Endometrium (tissue), 2 donors: ENCODE measurements around the gene GEMIN5.
A peak's percentile ranks its signal among the peaks of the same experiment; 100 is the strongest.

ENCODE experiments used
- FAIRE-seq: peaks from 2 replicates; lab custom pipeline; 2012; peaks lifted over from hg19 to GRCh38; lab: Jason Lieb, UNC
- donor health status: control.
- donor health status: control.

GEMIN5 gene

DNA sequence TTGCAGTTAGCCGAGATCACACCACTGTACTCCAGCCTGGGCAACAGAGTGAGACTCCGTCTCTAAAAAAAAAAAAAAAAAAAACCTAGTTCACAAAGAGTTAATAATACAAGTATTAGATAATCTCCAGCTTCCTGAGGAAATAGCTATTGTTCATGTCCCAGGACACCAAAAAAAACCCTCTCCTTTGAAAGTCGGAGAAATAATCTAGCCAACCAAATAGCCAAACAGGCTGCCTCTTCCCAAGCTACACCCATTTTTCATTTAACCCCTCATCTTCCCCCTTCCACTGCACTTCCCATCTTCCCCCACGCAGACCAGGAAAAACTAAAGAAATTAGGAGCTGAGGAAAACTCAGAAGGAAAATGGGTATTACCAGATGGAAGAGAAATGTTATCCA, 56.0 kb downstream of the GEMIN5 start:
- FAIRE-seq, result no peak

DNA sequence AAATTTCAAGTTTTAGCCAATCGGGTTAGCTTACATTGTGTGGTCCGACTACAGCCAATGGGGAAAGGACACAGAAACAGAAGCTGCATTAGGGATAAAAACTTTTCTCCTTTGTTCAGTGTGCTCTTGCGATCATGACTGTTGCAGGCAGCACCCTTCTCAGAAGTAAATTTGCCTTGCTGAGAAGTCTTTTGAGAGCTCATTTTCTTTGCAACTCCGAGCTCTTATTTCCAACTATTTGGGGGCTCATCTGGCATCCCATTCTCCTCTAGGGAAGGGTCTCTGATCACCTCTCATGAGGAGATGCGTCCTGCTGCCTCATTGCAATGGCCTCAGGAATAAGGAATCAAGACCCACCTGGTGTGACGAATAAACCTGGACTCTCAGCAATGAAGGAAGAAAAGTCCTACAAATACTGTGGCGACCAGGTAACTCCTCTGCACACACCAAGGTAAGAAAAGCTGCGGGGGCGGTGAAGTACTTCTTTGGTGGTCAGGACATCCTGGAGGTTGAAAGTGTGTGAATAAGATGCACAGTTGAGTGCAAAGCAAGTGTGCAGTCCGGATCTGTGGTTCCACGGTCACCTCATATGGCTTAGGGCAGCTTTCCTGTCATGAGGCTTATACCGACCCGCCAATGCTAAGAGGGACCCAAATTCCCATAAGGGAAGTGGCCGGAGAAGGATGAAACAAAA, 59.2 kb downstream of the GEMIN5 start:
- no peak for FAIRE-seq

GRCh38 chr5:154873791-154874331, 64.2 kb downstream of the GEMIN5 start:
- no peak for FAIRE-seq

- no peak for FAIRE-seq
Measured at GRCh38 chr5:154871734-154872133, 66.3 kb downstream of the GEMIN5 start.

DNA sequence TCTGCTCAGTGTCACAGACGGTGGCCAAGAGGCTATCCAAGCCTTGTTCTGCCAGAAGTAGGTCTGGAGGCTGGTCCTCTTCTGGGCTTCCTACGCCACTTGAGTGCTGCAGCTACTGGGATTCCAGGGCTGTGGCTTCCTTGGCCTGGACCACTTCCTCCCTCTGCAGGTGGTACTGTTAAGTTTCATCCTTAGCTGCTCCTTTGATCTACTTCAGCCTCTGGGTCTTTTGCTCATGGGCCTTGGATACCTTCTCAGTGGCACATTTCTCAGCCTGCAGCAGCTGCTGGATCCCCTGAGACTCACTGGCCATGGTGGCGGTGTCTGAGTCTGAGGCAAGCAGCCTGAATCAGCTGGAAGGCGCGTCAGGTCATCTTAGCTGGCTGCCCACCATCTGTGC, 69.3 kb downstream of the GEMIN5 start:
- no peak for FAIRE-seq

DNA sequence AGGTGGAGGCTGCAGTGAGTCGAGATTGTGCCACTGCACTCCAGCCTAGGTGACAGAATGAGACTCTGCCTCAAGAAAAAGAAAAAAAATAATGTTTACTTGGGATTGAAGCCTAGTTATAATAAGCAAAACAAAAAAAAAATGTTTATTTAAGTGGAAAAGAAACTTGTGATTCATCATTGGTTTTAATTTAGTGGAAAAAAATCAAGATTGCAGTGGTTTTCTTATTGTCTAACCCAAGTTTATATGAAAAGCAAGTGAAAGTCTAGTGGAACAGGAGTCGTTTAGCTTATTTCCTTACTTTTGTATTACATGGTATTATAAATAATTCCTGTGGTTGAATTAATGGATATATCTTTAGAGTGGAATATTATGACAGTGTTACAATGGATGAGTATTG, 71.2 kb downstream of the GEMIN5 start:
- FAIRE-seq, result no peak

GRCh38 chr5:154865466-154866184, 72.4 kb downstream of the GEMIN5 start:
- FAIRE-seq, result no peak

DNA sequence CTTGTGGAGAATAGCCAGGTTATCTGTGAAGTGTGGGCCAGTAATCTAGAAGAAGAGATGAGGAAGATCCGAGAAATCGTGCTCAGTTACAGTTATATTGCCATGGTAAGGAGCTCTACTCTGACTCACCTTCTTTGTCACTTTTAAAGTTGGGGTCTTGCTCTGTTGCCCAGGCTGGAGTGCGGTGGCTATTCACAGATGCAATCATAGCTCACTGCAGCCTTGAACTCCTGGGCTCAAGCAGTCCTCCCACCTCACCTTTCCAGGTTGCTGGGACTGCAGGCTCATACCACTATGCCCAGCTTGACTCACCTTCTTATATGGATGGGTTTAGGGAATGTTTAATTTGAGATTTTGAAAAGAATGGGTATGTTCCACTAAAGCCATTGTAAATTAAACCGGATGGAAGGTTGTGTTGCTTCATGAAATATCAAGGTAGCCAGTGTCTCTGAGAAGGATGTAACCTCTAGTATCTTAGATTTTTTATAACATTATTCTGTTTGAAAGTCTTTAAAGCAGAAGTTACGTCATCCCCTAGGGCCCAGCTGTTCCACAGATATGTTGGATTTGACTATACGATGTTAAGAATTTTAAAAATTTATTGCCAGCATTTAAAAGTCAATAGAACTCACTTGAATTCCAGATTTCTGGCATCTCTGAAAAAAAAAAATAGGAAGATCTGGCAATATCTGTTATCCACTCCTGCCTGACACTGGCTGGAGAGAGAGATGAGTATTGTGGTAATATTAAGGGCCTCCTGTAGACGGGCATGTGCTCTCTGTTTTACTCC, 74.5 kb downstream of the GEMIN5 start:
- FAIRE-seq, result no peak

- FAIRE-seq, result no peak
Measured at GRCh38 chr5:154862766-154863165, 75.2 kb downstream of the GEMIN5 start.

- no peak for FAIRE-seq
Measured at GRCh38 chr5:154861946-154862345, 76.1 kb downstream of the GEMIN5 start.

- FAIRE-seq, result no peak
Measured at GRCh38 chr5:154860765-154861164, 77.2 kb downstream of the GEMIN5 start.

DNA sequence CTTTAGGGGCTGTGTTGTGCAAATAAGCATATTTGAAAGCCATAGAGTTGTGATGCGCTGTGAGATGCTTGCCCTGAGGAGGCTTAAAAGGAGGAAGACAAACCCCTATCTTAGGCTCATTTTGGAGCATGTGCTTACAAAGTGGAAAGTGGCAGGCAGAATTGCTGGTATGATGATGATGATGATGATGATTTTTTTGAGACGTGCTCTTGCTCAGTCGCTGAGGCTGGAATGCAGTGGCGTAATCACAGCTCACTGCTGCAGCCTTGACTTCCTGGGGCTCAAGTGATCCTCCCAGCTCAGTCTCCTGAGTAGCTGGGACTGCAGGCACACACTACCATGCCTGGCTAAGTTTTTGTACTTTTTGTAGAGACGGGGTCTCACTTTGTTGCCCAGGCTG, 77.9 kb downstream of the GEMIN5 start:
- FAIRE-seq, result no peak

- FAIRE-seq, result no peak
Measured at GRCh38 chr5:154858972-154859871, 78.8 kb downstream of the GEMIN5 start.

DNA sequence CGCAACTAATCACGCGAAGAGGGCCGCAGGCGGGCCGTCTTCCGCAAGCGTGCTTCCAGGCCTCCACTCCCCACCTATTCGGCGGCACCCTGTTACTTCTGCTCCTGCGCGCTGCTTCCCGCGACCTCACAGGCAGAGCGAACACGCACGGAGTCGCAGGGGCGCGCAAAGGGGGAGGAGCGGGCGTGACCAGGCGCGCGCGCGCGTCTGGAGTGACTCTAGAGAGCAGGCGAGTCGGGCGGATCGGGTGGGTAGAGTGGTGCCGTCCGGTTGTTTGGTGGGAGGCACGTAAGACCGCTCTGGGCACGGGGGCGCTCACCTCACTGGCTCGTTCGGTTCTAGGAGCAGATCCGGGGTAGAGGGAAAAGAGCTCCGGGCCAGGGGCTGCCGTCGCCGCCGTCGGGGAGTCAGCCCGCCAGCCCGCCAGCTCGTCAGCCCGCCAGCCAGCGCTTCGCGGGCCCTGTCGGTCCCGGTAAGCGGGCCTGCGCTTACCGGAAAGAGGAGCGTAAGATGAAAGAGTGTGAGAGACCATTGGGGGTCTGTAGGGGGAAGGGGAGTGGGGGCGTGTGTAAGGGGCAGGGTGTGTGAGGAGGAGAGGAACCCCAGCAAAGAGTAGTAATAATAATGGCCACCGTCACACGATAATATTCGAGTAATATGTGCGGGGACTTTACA, 79.6 kb downstream of the GEMIN5 start, which contains the start of gene CNOT8:
Gene CNOT8 (plus strand): TSS at position 331 of the 675 bp plus-strand sequence. CDS start 4,652 bp downstream, outside the sequence.
- peak; percentile 67 for FAIRE-seq

GRCh38 chr5:154857530-154858296, 80.3 kb downstream of the GEMIN5 start:
- no peak for FAIRE-seq

GRCh38 chr5:154851351-154851750, 86.7 kb downstream of the GEMIN5 start:
- FAIRE-seq, result no peak

DNA sequence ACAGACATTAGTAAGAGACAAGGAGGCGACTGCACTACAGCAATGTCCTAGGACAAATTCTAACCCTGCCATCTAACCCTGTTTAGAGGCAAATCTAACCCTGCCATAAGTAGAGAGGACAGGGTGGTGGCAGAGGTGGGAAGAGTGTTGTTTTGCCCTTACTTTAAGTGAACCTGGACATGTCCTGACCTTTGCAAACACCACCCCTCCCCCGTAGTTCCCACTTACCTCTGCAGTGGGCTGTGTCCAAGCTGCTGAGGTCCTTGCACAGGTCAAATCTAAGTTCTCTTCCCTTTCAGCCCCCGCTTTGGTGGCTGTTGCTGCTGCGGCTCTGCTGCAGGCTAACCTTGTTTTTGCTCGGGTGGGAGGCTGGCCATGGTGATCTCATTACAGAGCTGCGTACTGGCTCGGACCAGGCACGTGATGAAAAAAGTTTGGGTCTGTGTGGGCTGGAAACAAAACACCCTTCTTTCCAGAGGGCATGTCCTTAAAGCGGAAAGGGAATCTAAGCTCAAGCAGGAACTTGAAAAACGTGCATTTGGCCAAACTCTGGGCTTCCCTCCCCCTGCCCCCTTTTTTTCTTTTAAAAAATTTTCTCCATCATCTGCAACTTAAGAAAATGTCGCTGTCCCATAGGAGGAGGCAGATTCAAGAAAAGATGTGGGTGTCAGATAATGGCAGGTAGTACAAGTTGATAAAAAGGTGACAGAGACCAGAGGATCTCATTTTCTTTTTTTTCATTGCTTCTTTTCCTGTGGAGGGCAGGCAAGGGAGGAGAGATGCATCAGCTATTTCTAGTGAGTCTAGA, 87.6 kb downstream of the GEMIN5 start, which contains the start of gene FAXDC2:
Gene FAXDC2 (minus strand): TSS at position 349 of the 808 bp plus-strand sequence. CDS start 12,425 bp downstream, outside the sequence.
- FAIRE-seq, result peak; percentile 77

- no peak for FAIRE-seq
Measured at GRCh38 chr5:154849791-154850201, 88.2 kb downstream of the GEMIN5 start.

DNA sequence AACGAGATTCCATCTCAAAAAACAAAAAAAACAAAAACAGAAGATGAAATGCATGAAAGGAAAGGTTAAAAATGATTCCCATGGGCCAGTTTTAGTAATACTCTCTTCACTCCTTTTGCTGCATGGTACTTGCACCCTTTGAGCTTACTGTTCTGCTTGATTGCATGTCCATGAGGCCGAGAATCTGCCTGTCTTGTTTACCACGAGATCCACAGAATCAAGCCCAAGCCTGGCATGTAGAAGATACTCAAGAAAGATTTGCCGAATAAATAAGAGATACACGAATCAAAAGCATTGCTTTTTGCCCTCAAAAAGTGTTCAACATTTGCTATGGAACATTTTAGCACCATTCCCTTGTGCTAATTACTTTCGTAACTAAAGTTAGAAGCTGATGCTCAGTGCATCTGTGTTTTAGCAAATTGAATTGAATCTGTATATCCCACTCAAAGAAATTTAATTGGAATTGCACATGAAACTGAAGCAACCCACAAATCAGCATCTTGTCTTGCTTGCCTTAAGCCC, 88.7 kb downstream of the GEMIN5 start:
- no peak for FAIRE-seq
